HG03280 (cell line): Measurements from ENCODE around the gene APOC1.
"Not testable (repeated sequence)": the region's sequence is repeated elsewhere in the genome, so short reads cannot be mapped to it uniquely, and the experiment has no call there.

ENCODE experiments used
- ATAC-seq: cut with Tn5 transposase; IDR thresholded peaks from one replicate; pipeline ENCODE4 v1.9.1; 2021; ENCODE audit warnings: mild to moderate bottlenecking, moderate library complexity; ENCODE audit not compliant: unreplicated experiment

APOC1 gene

DNA sequence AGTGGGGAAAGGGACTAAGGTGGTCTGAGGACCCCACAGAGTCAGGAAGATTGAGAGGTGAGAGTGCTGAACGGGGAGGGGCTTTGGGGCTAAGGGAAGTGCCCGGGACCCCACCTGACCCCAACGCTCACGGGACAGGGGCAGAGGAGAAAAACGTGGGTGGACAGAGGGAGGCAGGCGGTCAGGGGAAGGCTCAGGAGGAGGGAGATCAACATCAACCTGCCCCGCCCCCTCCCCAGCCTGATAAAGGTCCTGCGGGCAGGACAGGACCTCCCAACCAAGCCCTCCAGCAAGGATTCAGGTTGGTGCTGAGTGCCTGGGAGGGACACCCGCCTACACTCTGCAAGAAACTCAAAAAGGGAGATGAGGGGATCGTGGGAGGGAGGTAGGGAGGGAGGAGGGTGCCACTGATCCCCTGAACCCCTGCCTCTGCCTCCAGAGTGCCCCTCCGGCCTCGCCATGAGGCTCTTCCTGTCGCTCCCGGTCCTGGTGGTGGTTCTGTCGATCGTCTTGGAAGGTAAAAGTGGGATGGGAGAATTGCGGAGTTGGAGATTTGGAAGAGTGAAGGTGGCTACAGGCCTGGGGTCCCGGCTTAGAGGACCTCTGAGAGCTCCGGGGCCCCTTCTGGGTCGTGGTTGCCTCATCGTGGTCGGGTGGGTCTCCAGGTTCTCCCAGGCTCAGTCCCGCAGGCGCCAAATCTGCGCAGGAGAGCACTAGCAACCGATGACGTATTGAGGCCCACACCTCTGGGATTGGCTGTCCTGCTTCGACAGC lies at the start of gene APOC1:
Gene APOC1 (plus strand): TSS at position 176 of the 774 bp plus-strand sequence. CDS start 284 bp downstream, at position 460.
- ATAC-seq = peak; percentile 86

DNA sequence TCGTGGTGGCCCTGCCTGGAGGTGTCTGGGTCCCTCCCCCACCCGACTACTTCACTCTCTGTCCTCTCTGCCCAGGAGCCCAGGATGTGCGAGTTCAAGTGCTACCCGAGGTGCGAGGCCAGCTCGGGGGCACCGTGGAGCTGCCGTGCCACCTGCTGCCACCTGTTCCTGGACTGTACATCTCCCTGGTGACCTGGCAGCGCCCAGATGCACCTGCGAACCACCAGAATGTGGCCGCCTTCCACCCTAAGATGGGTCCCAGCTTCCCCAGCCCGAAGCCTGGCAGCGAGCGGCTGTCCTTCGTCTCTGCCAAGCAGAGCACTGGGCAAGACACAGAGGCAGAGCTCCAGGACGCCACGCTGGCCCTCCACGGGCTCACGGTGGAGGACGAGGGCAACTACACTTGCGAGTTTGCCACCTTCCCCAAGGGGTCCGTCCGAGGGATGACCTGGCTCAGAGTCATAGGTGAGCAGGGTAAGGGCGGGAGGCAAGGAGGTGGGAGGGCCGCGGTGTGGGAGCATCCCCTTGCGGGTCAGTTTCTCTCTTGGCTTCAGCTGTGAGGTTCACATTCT lies 49.1 kb upstream of the APOC1 start:
- ATAC-seq = no peak

- ATAC-seq = no peak
Observed at GRCh38 chr19:44866664-44867063, 47.7 kb upstream of the APOC1 start.

GRCh38 chr19:44867578-44867977 lies 46.8 kb upstream of the APOC1 start:
- no peak for ATAC-seq

GRCh38 chr19:44869733-44870470 lies 44.5 kb upstream of the APOC1 start:
- no peak for ATAC-seq

DNA sequence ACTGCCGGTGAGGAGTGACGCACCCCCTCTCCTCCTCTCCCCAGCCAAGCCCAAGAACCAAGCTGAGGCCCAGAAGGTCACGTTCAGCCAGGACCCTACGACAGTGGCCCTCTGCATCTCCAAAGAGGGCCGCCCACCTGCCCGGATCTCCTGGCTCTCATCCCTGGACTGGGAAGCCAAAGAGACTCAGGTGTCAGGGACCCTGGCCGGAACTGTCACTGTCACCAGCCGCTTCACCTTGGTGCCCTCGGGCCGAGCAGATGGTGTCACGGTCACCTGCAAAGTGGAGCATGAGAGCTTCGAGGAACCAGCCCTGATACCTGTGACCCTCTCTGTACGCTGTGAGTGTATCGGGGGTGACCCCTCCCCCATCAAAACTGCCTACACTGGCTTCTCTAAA lies 42.6 kb upstream of the APOC1 start:
- no peak for ATAC-seq

DNA sequence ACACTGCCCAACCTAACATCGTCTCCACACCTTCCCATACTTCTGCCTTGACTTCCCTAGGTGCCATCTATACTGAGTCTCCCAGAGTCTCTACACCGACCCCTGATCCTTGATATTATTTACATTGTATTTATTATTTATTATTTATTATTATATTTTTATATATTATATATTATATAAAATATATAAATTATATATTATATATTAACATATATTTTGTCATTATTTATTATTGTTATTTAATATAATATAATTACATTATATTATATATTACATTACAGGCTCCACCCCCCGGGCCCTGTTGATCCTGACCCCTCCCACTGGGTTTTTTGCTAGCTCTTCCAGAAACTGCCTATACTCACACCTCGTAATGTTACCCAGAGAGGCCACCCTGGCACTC lies 41.7 kb upstream of the APOC1 start:
- no peak for ATAC-seq

DNA sequence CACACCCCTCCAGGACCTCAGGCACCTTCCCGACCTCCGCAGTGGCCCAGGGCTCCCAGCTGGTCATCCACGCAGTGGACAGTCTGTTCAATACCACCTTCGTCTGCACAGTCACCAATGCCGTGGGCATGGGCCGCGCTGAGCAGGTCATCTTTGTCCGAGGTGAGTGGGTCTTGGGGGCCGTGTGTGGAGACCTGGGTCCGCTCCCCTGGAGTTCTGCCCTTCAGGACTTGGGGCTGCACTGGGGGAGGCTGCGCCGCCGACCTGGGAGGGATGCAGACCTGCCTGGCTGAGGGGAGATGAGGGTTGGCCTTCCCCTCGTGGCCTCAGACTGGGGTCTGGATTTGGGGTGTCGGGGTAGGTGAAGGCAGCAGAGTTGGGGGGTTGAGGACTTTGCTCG lies 40.1 kb upstream of the APOC1 start:
- ATAC-seq = no peak

- no peak for ATAC-seq
Observed at GRCh38 chr19:44875666-44876451, 38.5 kb upstream of the APOC1 start.

- no peak for ATAC-seq
Observed at GRCh38 chr19:44876930-44877535, 37.4 kb upstream of the APOC1 start.

DNA sequence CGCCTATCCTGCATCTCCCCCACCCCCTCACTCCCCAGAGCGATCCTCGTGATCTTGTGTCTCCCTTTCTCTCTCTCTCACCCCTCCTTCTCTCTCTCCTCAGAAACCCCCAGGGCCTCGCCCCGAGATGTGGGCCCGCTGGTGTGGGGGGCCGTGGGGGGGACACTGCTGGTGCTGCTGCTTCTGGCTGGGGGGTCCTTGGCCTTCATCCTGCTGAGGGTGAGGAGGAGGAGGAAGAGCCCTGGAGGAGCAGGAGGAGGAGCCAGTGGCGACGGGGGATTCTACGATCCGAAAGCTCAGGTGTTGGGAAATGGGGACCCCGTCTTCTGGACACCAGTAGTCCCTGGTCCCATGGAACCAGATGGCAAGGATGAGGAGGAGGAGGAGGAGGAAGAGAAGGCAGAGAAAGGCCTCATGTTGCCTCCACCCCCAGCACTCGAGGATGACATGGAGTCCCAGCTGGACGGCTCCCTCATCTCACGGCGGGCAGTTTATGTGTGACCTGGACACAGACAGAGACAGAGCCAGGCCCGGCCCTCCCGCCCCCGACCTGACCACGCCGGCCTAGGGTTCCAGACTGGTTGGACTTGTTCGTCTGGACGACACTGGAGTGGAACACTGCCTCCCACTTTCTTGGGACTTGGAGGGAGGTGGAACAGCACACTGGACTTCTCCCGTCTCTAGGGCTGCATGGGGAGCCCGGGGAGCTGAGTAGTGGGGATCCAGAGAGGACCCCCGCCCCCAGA lies 36.1 kb upstream of the APOC1 start:
- ATAC-seq = no peak

DNA sequence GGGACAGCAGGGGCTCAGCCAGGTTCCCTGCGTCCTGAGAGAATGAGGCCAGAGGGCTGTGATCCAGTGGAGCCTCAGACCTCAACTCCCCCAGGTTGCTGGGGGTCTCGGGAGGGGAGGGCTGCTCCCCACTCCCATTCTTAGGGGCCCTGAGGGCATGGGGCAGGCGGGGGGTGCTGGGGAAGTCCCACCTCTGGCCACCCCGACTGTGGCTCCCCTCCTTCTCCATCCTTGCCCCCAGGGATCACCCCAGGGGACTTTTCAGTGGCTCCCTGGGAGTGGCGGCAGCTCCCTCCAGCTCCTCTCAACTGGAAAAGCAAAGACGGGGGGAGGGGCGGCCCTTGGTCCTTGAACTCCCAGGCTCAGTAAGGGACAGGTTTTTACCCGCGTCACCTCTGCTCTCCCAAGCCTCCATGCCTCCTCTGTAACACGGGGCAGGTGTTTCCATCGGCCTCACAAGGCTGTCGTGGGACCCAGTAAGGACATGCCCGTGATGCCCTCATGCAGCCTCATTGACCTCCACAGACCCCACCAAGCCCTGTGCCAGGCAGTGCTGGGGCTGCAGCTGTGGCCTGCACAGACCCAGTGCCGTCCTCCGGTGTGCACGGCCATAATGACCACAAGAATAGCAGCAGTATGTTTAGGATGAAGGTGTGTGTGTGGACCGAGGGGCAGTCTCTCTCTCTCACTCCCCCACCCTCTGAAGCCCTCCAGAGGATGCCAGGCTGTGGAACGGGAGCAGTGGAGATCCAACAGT lies 34.9 kb upstream of the APOC1 start:
- ATAC-seq = no peak

GRCh38 chr19:44882063-44882462 lies 32.3 kb upstream of the APOC1 start:
- ATAC-seq = no peak

DNA sequence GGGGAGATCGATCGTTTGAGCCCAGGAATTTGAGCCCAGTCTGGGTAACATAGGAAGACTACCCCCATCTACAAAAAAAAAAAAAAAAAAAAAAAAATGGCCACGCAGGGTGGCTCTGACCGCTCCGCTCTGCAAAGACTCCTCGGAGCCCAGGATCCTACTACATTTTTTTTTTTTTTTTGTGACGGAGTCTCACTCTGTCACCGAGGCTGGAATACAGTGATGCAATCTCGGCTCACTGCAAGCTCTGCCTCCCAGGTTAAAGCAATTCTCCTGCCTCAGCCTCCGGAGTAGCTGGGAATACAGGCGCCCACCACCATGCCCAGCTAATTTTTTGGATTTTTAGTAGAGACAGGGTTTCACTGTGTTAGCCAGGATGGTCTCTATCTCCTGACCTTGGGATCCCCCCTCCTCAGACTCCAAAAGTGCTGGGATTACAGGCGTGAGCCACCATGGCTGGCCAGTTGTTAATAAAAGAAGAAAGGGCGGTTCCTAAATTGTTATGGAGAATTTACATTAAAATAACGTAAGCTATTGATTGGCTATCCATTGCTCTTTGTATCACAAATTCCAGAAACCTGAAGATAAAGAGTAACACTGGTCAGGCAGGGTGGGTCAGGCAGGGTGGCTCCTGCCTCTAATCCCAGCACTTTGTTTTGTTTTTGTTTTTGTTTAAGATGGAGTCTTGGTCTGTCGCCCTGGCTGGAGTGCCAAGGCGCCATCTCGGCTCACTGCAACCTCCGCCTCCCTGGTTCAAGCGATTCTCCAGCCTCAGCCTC lies 31.6 kb upstream of the APOC1 start:
- ATAC-seq = not testable (repeated sequence)

- no peak for ATAC-seq
Observed at GRCh38 chr19:44883922-44884321, 30.5 kb upstream of the APOC1 start.

- ATAC-seq = no peak
Observed at GRCh38 chr19:44884566-44884965, 29.8 kb upstream of the APOC1 start.

GRCh38 chr19:44886141-44886540 lies 28.3 kb upstream of the APOC1 start:
- ATAC-seq = no peak

DNA sequence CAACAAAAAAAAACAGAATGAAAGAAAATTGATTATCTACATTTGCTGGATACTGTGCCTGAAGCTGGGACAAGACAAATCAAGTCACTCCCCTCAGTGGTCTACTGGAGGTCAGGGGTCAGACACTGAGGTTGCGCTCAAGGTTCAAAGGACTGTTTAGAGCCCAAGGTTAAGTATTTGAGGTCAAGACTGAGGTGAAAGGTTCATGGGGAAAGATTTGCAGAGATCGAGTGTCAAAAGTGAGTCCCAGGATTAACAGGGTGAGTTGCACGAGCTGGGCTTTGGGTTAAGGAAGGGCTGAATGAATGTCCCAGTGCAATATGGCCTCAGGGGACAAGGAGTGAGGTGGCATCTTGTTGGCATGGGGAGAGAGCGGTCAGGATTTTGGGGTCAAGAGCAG lies 26.8 kb upstream of the APOC1 start:
- ATAC-seq = no peak

DNA sequence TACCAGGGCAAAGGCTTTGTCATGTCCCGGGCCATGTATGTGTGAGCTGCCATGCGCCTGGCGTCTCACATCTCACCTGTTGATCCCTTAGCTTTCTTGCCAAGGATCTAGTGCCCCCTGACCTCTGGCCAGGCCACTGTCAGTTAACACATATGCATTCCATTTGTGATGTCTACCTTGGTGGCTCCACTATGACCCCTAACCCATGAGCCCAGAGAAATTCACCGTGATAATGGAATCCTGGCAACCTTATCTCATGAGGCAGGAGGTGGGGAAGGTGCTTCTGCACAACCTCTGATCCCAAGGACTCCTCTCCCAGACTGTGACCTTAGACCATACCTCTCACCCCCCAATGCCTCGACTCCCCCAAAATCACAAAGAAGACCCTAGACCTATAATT lies 26.1 kb upstream of the APOC1 start:
- not testable (repeated sequence) for ATAC-seq
